Prostate gland (tissue), 2 donors: ENCODE data around the gene C1orf35. TPM values are rescaled to one million over a fixed set of nuclear protein-coding genes. Genes with fewer than 3 reads are reported as not detected.
A peak's percentile ranks its signal among the peaks of the same experiment; 100 is the strongest.

ENCODE experiments used
- DNase-seq: peaks from one replicate; pipeline ENCODE4 v3.0.0-alpha.2; 2019; ENCODE audit warnings: low spot score
- H3K27ac ChIP-seq, 2 donors: fragments of 200-600 bp; sonication (generic); 2 replicates each; pipeline ENCODE4 v1.5.1; 2017 to 2019
- H3K27me3 ChIP-seq: fragments of 200-600 bp; sonication (generic); replicated peaks from 2 replicates; pipeline ENCODE4 v1.5.1; 2019; ENCODE audit not compliant: insufficient read depth
- H3K36me3 ChIP-seq, 2 donors: fragments of 200-600 bp; sonication (generic); 1 replicate in 1 of 2; 2 replicates in 1 of 2; pipeline versions ENCODE4 v1.5.1 to v1.8.1; 2017 to 2019
- H3K4me1 ChIP-seq: fragments of 200-600 bp; sonication (generic); replicated peaks from 2 replicates; pipeline ENCODE4 v1.5.1; 2019
- H3K4me3 ChIP-seq, 2 donors: fragments of 200-600 bp; sonication (generic); 2 replicates each; pipeline ENCODE4 v1.5.1; 2017 to 2019
- H3K9me3 ChIP-seq: fragments of 200-600 bp; sonication (generic); 2 replicates; pipeline ENCODE4 v1.5.1; 2017
- CTCF ChIP-seq, 4 experiments: fragments of 200-600 bp in 2 of 4; fragments of 450-650 bp in 2 of 4; sonication (generic) in 2 of 4; IDR thresholded peaks; 1 replicate in 3 of 4; 2 replicates in 1 of 4; pipeline ENCODE4 v1.5.1; 2016 to 2019; ENCODE audit warnings: antibody characterized with exemption in 4 of 4, mild to moderate bottlenecking in 2 of 4, moderate library complexity in 2 of 4
- POLR2A ChIP-seq: fragments of 450-650 bp; IDR thresholded peaks from one replicate; pipeline ENCODE4 v1.6.1; 2016; ENCODE audit warnings: antibody characterized with exemption, mild to moderate bottlenecking
- POLR2AphosphoS5 ChIP-seq: sonication (generic); formaldehyde crosslinking; IDR thresholded peaks from one replicate; pipeline ENCODE4 v1.6.1; 2017; ENCODE audit warnings: antibody characterized with exemption
- WGBS: methylation state at CpG from one replicate; pipeline ENCODE4 v1.1.5; 2018; 5-methylcytosine and 5-hydroxymethylcytosine counted together
- intact Hi-C: fragments of 100-400 bp; cut with DNase I; formaldehyde crosslinking; loops from one replicate; pipeline ENCODE4 v1.14.2; 2022
- total RNA-seq, 2 donors: library from RNA; depleted of rRNA; stranded (reverse); fragments of >200 nt; gene quantifications; one replicate each; pipeline ENCODE4 v1.1.0, GENCODE V29; 2016

The C1orf35 gene
- total RNA-seq, 2 donors from 2014 or later: 23.5 TPM

- no peak for DNase-seq
- intact Hi-C loops: no loop called here
- 94% methylated on average over 8 of the region's 9 CpGs for WGBS
Measured at GRCh38 chr1:228062085-228062791, 40.9 kb downstream of the C1orf35 start.

GRCh38 chr1:228061411-228062084, 41.6 kb downstream of the C1orf35 start:
- 91% methylated on average over 10 of the region's 10 CpGs for WGBS
- TF ChIP-seq POLR2A (no peak), CTCF (IDR thresholded peaks at IDR 0.05) (no peak), POLR2AphosphoS5 (no peak)
- H3K4me3 ChIP-seq: no peak overlapping the region

More at GRCh38 chr1:228062085-228062791, 40.9 kb downstream of the C1orf35 start:
- TF ChIP-seq POLR2AphosphoS5 (no peak), POLR2A (no peak), CTCF (IDR thresholded peaks at IDR 0.05) (no peak)
- Histone ChIP-seq H3K27ac (no peak overlapping the region), H3K4me3 (no peak overlapping the region), H3K36me3 (no peaks in the 10 kb centered on the region), H3K27me3 (peaks cover 12% of the 10 kb centered on the region), H3K9me3 (no peaks in the 10 kb centered on the region), H3K4me1 (no peaks in the 10 kb centered on the region)

GRCh38 chr1:228060458-228061190, 42.5 kb downstream of the C1orf35 start:
- peaks cover 5% of the 10 kb centered on the region for H3K27me3 ChIP-seq

More at GRCh38 chr1:228061411-228062084, 41.6 kb downstream of the C1orf35 start:
- no peaks in the 10 kb centered on the region for H3K4me1 ChIP-seq
- intact Hi-C loops: no loop called here
- no peaks in the 10 kb centered on the region for H3K9me3 ChIP-seq
- H3K27ac ChIP-seq: no peak overlapping the region
- H3K36me3 ChIP-seq: no peaks in the 10 kb centered on the region
- DNase-seq: no peak
- peaks cover 11% of the 10 kb centered on the region for H3K27me3 ChIP-seq

More at GRCh38 chr1:228060458-228061190, 42.5 kb downstream of the C1orf35 start:
- Histone ChIP-seq H3K27ac (no peak overlapping the region), H3K36me3 (no peaks in the 10 kb centered on the region), H3K9me3 (no peaks in the 10 kb centered on the region), H3K4me1 (no peaks in the 10 kb centered on the region), H3K4me3 (peak overlapping the region in 1 of 2 donors; percentile 29)
- intact Hi-C loops: no loop called here
- TF ChIP-seq CTCF (IDR thresholded peaks at IDR 0.05): no peak
- no peak for TF ChIP-seq POLR2AphosphoS5
- TF ChIP-seq POLR2A: no peak
- no peak for DNase-seq
- 16% methylated on average over 33 of the region's 34 CpGs for WGBS
